Stimulated activated CD4-positive, alpha-beta T cell treated with anti-CD3 and anti-CD28 coated beads, Interleukin-15, amount 100 ng/mL, for 1 hour (primary cell): Measurements from ENCODE around the gene GPR32.
"Not testable (repeated sequence)": the region's sequence is repeated elsewhere in the genome, so short reads cannot be mapped to it uniquely, and the experiment has no call there.

Source experiments
- DNase-seq, 2 donors: peaks; one replicate each; pipeline ENCODE4 v3.0.0-alpha.2; 2020; ENCODE audit warnings: low read depth in 1 of 2, low spot score in 1 of 2

GPR32 gene

GRCh38 chr19:50797781-50798658, 27.8 kb downstream of the GPR32 start:
- no peak for DNase-seq

GRCh38 chr19:50798659-50799546, 28.6 kb downstream of the GPR32 start:
- no peak for DNase-seq

- DNase-seq: no peak
Measured at GRCh38 chr19:50799547-50799851, 29.2 kb downstream of the GPR32 start.

- DNase-seq: no peak
Measured at GRCh38 chr19:50801107-50801506, 30.8 kb downstream of the GPR32 start.

- peak in 1 of 2 donors; percentile 40 for DNase-seq
Measured at GRCh38 chr19:50803633-50804419, 33.6 kb downstream of the GPR32 start.

- peak; percentile 93 to 97 for DNase-seq
Measured at GRCh38 chr19:50804420-50805272, 34.4 kb downstream of the GPR32 start.

- DNase-seq: no peak
Measured at GRCh38 chr19:50808856-50809255, 38.6 kb downstream of the GPR32 start.

- not testable (repeated sequence) for DNase-seq
Measured at GRCh38 chr19:50811622-50812238, 41.5 kb downstream of the GPR32 start.

- no peak for DNase-seq
Measured at GRCh38 chr19:50812474-50812873, 42.2 kb downstream of the GPR32 start.

- no peak for DNase-seq
Measured at GRCh38 chr19:50814883-50815282, 44.6 kb downstream of the GPR32 start.

- DNase-seq: no peak
Measured at GRCh38 chr19:50815439-50815838, 45.2 kb downstream of the GPR32 start.

GRCh38 chr19:50817941-50818858, 47.9 kb downstream of the GPR32 start:
- DNase-seq: peak in 1 of 2 donors; percentile 33

- no peak for DNase-seq
Measured at GRCh38 chr19:50818859-50819472, 48.7 kb downstream of the GPR32 start.

GRCh38 chr19:50819636-50820035, 49.4 kb downstream of the GPR32 start:
- no peak for DNase-seq

- no peak for DNase-seq
Measured at GRCh38 chr19:50820086-50820485, 49.8 kb downstream of the GPR32 start.

- no peak for DNase-seq
Measured at GRCh38 chr19:50820549-50821247, 50.4 kb downstream of the GPR32 start.

GRCh38 chr19:50821248-50821612, 51.0 kb downstream of the GPR32 start:
- DNase-seq: no peak
